Activated effector memory CD4-positive, alpha-beta T cell treated with anti-CD3 and anti-CD28 coated beads, Interleukin-2, amount 50 U/mL, for 16 hours (primary cell): Measurements from ENCODE around the gene THOC5.

Experiments used
- DNase-seq: peaks from one replicate; pipeline ENCODE4 v3.0.0-alpha.2; 2020

The THOC5 gene

GRCh38 chr22:29470159-29470855 lies 83.2 kb downstream of the THOC5 start:
- peak; percentile 89 for DNase-seq

- DNase-seq = no peak
These were observed 83.8 kb downstream of the THOC5 start for GRCh38 chr22:29469755-29470154.

- no peak for DNase-seq
These were observed 89.0 kb downstream of the THOC5 start for GRCh38 chr22:29464581-29464980.

- DNase-seq = no peak
These were observed 89.9 kb downstream of the THOC5 start for GRCh38 chr22:29463629-29464028.

- no peak for DNase-seq
These were observed 92.3 kb downstream of the THOC5 start for GRCh38 chr22:29461263-29461662.

- no peak for DNase-seq
These were observed 93.8 kb downstream of the THOC5 start for GRCh38 chr22:29459773-29460172.

- no peak for DNase-seq
These were observed 95.0 kb downstream of the THOC5 start for GRCh38 chr22:29458551-29458950.

GRCh38 chr22:29457730-29458129 lies 95.8 kb downstream of the THOC5 start:
- no peak for DNase-seq

- DNase-seq = no peak
These were observed 97.3 kb downstream of the THOC5 start for GRCh38 chr22:29456211-29456671.
